Right atrium auricular region (tissue), 2 donors: ENCODE results near the gene BAG3. TPM values are rescaled to one million over a fixed set of nuclear protein-coding genes. Genes with fewer than 3 reads are reported as not detected.
A peak's percentile ranks its signal among the peaks of the same experiment; 100 is the strongest.
"Not testable (repeated sequence)": the region's sequence is repeated elsewhere in the genome, so short reads cannot be mapped to it uniquely, and the experiment has no call there.

ENCODE experiments used
- DNase-seq: peaks from one replicate; pipeline ENCODE4 v3.0.0-alpha.2; 2019; ENCODE audit warnings: low spot score
- H3K27ac ChIP-seq, 2 donors: fragments of 200-600 bp; sonication (generic); 1 replicate in 1 of 2; 2 replicates in 1 of 2; pipeline ENCODE4 v1.5.1; 2016 to 2019
- H3K27me3 ChIP-seq, 2 donors: fragments of 200-600 bp; sonication (generic); one replicate each; pipeline versions ENCODE4 v1.5.1 to v1.6.0; 2017 to 2019
- H3K36me3 ChIP-seq: fragments of 200-600 bp; sonication (generic); one replicate; pipeline ENCODE4 v1.5.1; 2016
- H3K4me1 ChIP-seq, 2 donors: fragments of 200-600 bp; sonication (generic); one replicate each; pipeline versions ENCODE4 v1.5.1 to v1.6.0; 2017 to 2019
- H3K4me3 ChIP-seq, 2 donors: fragments of 200-600 bp; sonication (generic); 1 replicate in 1 of 2; 2 replicates in 1 of 2; pipeline ENCODE4 v1.5.1; 2017 to 2019; ENCODE audit warnings: mild to moderate bottlenecking in 1 of 2, moderate library complexity in 1 of 2
- H3K9me3 ChIP-seq, 2 donors: fragments of 200-600 bp; sonication (generic); one replicate each; pipeline ENCODE4 v1.5.1; 2019
- total RNA-seq, 2 donors: library from RNA; depleted of rRNA; stranded (reverse); fragments of >200 nt; gene quantifications; one replicate each; pipeline ENCODE4 v1.1.0, GENCODE V29; 2016
- TF ChIP-seq, protein P1 (sequence below), 2 donors: fragments of 200-600 bp; sonication (generic); IDR thresholded peaks; one replicate each; pipeline ENCODE4 v1.5.1; 2019; ENCODE audit warnings: antibody characterized with exemption in 2 of 2

Gene BAG3
- total RNA-seq, 2 donors from 2014 or later, result 126 to 152 TPM

DNA sequence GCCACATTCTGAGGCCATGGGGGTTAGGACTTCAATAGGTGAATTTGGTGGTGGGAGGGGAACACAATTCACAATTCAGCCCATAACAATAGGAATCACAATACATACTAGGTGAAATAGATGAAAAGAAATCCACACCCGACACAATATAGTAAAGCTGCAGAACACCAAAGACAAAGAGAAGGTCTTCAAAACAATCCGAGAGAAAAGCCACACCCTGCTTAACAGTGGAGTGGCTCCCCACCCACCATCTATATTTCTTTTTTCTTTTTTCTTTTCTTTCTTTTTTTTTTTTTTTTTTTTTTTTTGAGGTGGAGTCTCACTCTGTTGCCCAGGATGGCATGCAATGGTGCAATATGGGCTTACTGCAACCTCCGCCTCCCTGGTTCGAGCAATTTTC is 39.7 kb upstream of the BAG3 start:
- TF ChIP-seq, protein P1, sequence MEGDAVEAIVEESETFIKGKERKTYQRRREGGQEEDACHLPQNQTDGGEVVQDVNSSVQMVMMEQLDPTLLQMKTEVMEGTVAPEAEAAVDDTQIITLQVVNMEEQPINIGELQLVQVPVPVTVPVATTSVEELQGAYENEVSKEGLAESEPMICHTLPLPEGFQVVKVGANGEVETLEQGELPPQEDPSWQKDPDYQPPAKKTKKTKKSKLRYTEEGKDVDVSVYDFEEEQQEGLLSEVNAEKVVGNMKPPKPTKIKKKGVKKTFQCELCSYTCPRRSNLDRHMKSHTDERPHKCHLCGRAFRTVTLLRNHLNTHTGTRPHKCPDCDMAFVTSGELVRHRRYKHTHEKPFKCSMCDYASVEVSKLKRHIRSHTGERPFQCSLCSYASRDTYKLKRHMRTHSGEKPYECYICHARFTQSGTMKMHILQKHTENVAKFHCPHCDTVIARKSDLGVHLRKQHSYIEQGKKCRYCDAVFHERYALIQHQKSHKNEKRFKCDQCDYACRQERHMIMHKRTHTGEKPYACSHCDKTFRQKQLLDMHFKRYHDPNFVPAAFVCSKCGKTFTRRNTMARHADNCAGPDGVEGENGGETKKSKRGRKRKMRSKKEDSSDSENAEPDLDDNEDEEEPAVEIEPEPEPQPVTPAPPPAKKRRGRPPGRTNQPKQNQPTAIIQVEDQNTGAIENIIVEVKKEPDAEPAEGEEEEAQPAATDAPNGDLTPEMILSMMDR (IDR thresholded peaks at IDR 0.05), result no peak

DNA sequence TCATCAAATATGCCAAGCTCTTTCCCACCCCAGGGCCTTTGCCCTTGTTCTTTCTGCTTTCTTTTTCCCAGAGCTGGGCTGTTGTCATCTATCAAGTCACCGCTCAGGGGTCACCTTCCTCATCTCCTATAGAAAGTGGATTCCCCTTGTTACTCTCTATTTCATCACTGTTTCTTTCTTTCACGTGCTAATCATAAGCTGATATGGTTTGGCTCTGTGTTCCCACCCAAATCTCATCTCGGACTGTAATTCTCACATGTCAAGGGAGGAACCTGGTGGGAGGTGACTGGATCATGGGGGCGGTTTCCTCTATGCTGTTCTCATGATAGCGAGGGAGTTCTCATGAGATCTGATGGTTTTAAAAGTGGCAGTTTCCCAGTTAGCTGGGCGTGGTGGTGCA is 37.4 kb upstream of the BAG3 start:
- H3K4me3 ChIP-seq, result no peak overlapping the region
- TF ChIP-seq, protein P1 (IDR thresholded peaks at IDR 0.05), result no peak
- H3K36me3 ChIP-seq, result no peaks in the 10 kb centered on the region
- H3K9me3 ChIP-seq, result no peaks in the 10 kb centered on the region
- no peak overlapping the region for H3K27ac ChIP-seq
- peaks cover 0 to 2% of the 10 kb centered on the region in 2 donors for H3K4me1 ChIP-seq
- H3K27me3 ChIP-seq, result no peaks in the 10 kb centered on the region
- no peak for DNase-seq

More for the DNA sequence above, 39.7 kb upstream of the BAG3 start:
- no peaks in the 10 kb centered on the region for H3K27me3 ChIP-seq
- no peaks in the 10 kb centered on the region for H3K9me3 ChIP-seq
- no peak overlapping the region for H3K27ac ChIP-seq
- H3K4me1 ChIP-seq, result no peaks in the 10 kb centered on the region
- H3K4me3 ChIP-seq, result no peak overlapping the region
- no peaks in the 10 kb centered on the region for H3K36me3 ChIP-seq
- no peak for DNase-seq

DNA sequence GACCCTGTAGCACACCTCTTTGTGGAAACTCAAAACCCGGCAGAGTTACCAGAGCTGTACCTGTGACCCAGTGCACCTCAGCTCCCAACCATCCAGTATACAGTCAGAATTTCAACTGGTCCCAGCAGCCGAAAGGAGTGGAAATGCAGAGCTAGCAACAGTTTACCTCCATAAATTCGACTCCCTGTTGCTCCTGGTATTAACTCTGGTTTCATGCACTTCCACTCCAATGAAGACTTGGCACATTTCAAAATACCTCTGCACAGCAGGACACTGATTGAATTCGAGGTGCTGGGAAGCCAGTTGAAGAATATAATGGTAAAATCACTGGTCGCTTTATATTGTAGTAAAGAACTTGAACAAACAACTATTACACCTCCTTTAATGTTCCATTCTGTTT is 36.5 kb upstream of the BAG3 start:
- no peaks in the 10 kb centered on the region for H3K27me3 ChIP-seq
- H3K4me3 ChIP-seq, result no peak overlapping the region
- H3K4me1 ChIP-seq, result peaks cover 0 to 10% of the 10 kb centered on the region in 2 donors
- no peak overlapping the region for H3K27ac ChIP-seq
- no peaks in the 10 kb centered on the region for H3K9me3 ChIP-seq
- TF ChIP-seq, protein P1 (IDR thresholded peaks at IDR 0.05), result no peak
- DNase-seq, result no peak
- H3K36me3 ChIP-seq, result no peaks in the 10 kb centered on the region

DNA sequence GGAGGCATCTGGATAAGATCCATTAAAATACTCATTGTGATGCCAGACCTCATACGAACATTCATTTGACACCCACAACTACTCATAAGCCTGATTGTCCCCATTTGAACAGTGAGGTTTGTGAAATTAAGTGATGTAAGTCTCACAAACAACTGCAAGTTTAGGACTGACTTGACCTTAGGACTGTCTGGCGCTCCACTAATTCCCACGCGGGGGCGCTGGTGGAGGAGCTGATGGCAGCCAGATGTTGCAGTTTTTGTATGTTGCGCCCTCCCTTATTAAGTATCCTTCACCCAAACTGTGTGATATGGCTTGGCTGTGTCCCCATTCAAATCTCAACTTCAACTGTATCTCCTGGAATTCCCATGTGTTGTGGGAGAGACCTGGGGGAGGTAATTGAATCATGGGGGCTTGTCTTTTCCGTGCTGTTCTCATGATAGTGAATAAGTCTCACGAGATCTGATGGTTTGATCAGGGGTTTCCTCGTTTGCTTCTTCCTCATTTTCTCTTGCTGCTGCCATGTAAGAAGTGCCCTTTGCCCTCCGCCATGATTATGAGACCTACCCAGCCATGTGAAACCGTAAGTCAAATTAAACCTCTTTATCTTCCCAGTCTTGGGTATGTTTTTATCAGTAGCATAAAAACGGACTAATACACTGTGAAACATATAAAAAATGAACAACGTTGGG is 34.2 kb upstream of the BAG3 start:
- no peak for DNase-seq
- H3K4me1 ChIP-seq, result peaks cover 0 to 18% of the 10 kb centered on the region in 2 donors
- H3K27me3 ChIP-seq, result no peaks in the 10 kb centered on the region
- no peaks in the 10 kb centered on the region for H3K36me3 ChIP-seq
- H3K4me3 ChIP-seq, result no peak overlapping the region
- TF ChIP-seq, protein P1 (IDR thresholded peaks at IDR 0.05), result peak in 1 of 2 donors; percentile 35
- no peaks in the 10 kb centered on the region for H3K9me3 ChIP-seq
- no peak overlapping the region for H3K27ac ChIP-seq

DNA sequence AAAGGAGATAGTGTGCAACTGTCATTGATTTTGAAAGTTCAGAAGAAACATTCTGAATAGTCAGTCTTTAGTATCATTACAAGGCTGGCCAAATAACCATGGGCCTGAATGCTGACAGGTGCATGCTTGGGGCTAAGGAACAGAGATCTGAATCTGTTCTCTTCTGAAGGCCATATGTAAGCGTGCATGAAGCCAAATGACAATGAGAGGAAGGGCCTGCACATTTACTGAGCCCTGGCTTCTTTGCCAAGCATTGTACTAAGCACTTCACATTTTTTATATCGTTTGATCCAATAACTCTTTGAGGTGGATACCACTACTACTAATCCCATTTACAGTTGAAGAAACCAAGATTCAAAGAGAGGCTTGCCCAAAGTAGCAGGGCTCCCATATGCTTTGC is 32.0 kb upstream of the BAG3 start:
- DNase-seq, result no peak
- Histone ChIP-seq H3K9me3 (no peaks in the 10 kb centered on the region), H3K36me3 (no peaks in the 10 kb centered on the region), H3K27me3 (no peaks in the 10 kb centered on the region), H3K4me3 (no peak overlapping the region), H3K4me1 (peaks cover 0 to 18% of the 10 kb centered on the region in 2 donors), H3K27ac (no peak overlapping the region)
- TF ChIP-seq, protein P1 (IDR thresholded peaks at IDR 0.05), result no peak

DNA sequence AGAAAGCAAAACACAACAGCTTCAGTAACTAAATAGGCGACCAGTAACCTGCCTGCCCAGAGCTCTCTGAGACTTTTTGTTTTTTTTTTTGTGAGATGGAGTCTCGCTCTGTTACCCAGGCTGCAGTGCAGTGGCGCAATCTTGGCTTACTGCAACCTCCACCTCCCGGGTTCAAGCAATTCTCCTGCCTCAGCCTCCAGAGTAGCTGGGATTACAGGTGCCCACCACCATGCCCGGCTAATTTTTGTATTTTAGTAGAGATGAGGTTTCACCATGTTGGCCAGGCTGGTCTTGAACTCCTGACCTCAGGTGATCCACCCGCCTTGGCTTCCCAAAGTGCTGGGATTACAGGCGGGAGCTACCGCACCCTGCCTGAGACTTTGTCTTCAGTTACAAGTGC is 31.4 kb upstream of the BAG3 start:
- not testable (repeated sequence) for H3K36me3 ChIP-seq, H3K27ac ChIP-seq, DNase-seq, H3K4me3 ChIP-seq, H3K9me3 ChIP-seq, H3K27me3 ChIP-seq
- peaks cover 0 to 18% of the 10 kb centered on the region in 2 donors for H3K4me1 ChIP-seq
